Umbilical cord (tissue), 1 donor: Measurements from ENCODE around the gene APBB3. TPM values are rescaled to one million over a fixed set of nuclear protein-coding genes. Genes with fewer than 3 reads are reported as not detected.

Experiments used
- total RNA-seq: library from RNA; depleted of rRNA; stranded (reverse); fragments of >200 nt; gene quantifications from one replicate; pipeline ENCODE4 v1.2.3, GENCODE V29; 2014; ENCODE audit warnings: low replicate concordance; ENCODE audit not compliant: insufficient read depth

The APBB3 gene
- total RNA-seq, 1 donor from 2014 or later: 21.9 TPM

Other genes with a start within 250 kb of the APBB3 start
- 30.8 TPM for gene HBEGF, start 218.0 kb downstream of the APBB3 start, total RNA-seq
- gene SLC4A9, start 204.4 kb downstream of the APBB3 start, total RNA-seq: not detected
- 104 TPM for gene ANKHD1, start 162.8 kb downstream of the APBB3 start, total RNA-seq
- gene EIF4EBP3, start 16.9 kb downstream of the APBB3 start, total RNA-seq: not detected
- gene SRA1, start 7.1 kb downstream of the APBB3 start, total RNA-seq: 12.0 TPM
- 12.3 TPM for gene SLC35A4, start 230 bp upstream of the APBB3 start, total RNA-seq
- gene CD14, start 68.6 kb upstream of the APBB3 start, total RNA-seq: 66.7 TPM
- 7.5 TPM for gene TMCO6, start 74.9 kb upstream of the APBB3 start, total RNA-seq
- 32.7 TPM for gene NDUFA2, start 83.0 kb upstream of the APBB3 start, total RNA-seq
- gene IK, start 83.2 kb upstream of the APBB3 start, total RNA-seq: 124 TPM
- gene WDR55, start 100.3 kb upstream of the APBB3 start, total RNA-seq: 19.0 TPM
- 0.96 TPM for gene DND1, start 109.0 kb upstream of the APBB3 start, total RNA-seq
- gene HARS1, start 126.8 kb upstream of the APBB3 start, total RNA-seq: 31.1 TPM
- 20.0 TPM for gene HARS2, start 126.9 kb upstream of the APBB3 start, total RNA-seq
- 35.4 TPM for gene ZMAT2, start 135.8 kb upstream of the APBB3 start, total RNA-seq
- gene PCDHA1, start 221.5 kb upstream of the APBB3 start, total RNA-seq: 5.3 TPM
- 3.4 TPM for gene PCDHA2, start 230.3 kb upstream of the APBB3 start, total RNA-seq
- gene PCDHA3, start 236.5 kb upstream of the APBB3 start, total RNA-seq: 4.3 TPM
- gene PCDHA4, start 242.5 kb upstream of the APBB3 start, total RNA-seq: 1.9 TPM